IMR-90 (cell line): ENCODE measurements around the gene NKIRAS1. TPM values are rescaled to one million over a fixed set of nuclear protein-coding genes. Genes with fewer than 3 reads are reported as not detected.

Experiments
- ATAC-seq: fragments of 200-7000 bp; cut with Tn5 transposase; 2 replicates; pipeline ENCODE4 v1.9.1; 2020; ENCODE audit warnings: low read depth, mild to moderate bottlenecking, moderate library complexity
- BruUV-seq: library from RNA; stranded (reverse); fragments of 400-500 nt; replicated peaks from 2 replicates; lab custom pipeline; 2021; lab: Mats Ljungman, UMichigan
- CTCF ChIA-PET: fragments of 300-600 bp; formaldehyde crosslinking; extraction: SDS; loops from one replicate; lab custom pipeline; 2021; ENCODE audit warnings: antibody characterized with exemption; lab: Yijun Ruan, JAX
- POLR2A ChIA-PET: fragments of 300-600 bp; sonication (Branson Sonifier 250); formaldehyde crosslinking; loops from one replicate; lab custom pipeline; 2022; ENCODE audit warnings: antibody characterized with exemption; ENCODE audit not compliant: unreplicated experiment; lab: Charles Lee
- DNase-seq: peaks from one replicate; pipeline ENCODE4 v3.0.0; 2013
- H2AFZ ChIP-seq: replicated peaks from 2 replicates; pipeline ENCODE3; 2013; ENCODE audit warnings: low read length, mild to moderate bottlenecking; ENCODE audit not compliant: poor library complexity
- H2AK5ac ChIP-seq: 2 replicates; pipeline ENCODE4 v1.6.1; 2013; ENCODE audit warnings: low read depth, low read length, inconsistent platforms
- H2AK9ac ChIP-seq: replicated peaks from 2 replicates; pipeline ENCODE3; 2013; ENCODE audit warnings: mild to moderate bottlenecking, low read depth, low read length, moderate library complexity; ENCODE audit not compliant: poor library complexity
- H2BK120ac ChIP-seq: 2 replicates; pipeline ENCODE4 v1.6.1; 2013; ENCODE audit warnings: low read depth, low read length, inconsistent platforms
- H2BK15ac ChIP-seq: 3 replicates; pipeline ENCODE4 v1.6.1; 2013; ENCODE audit warnings: low read depth, low read length, inconsistent platforms
- H2BK20ac ChIP-seq: 2 replicates; pipeline ENCODE4 v1.6.1; 2013; ENCODE audit warnings: low read depth, mild to moderate bottlenecking, inconsistent platforms, low read length, moderate library complexity
- H2BK5ac ChIP-seq: 2 replicates; pipeline ENCODE4 v1.6.1; 2013; ENCODE audit warnings: mild to moderate bottlenecking, low read depth, low read length, inconsistent platforms; ENCODE audit not compliant: poor library complexity, severe bottlenecking
- H3K14ac ChIP-seq: replicated peaks from 2 replicates; pipeline ENCODE4 v1.6.1; 2013; ENCODE audit warnings: low read depth, low read length, inconsistent platforms
- H3K18ac ChIP-seq: 2 replicates; pipeline ENCODE4 v1.6.1; 2013; ENCODE audit warnings: low read depth, low read length, control low read depth
- H3K23ac ChIP-seq: 2 replicates; pipeline ENCODE4 v1.6.1; 2013; ENCODE audit warnings: low read depth, low read length, inconsistent platforms
- H3K27ac ChIP-seq: 2 replicates; pipeline ENCODE4 v1.5.1; 2013; ENCODE audit warnings: mild to moderate bottlenecking, control low read depth, low read length; ENCODE audit not compliant: insufficient read depth
- H3K27me3 ChIP-seq: 2 replicates; pipeline ENCODE4 v1.6.1; 2013; ENCODE audit warnings: low read length; ENCODE audit not compliant: control insufficient read depth, insufficient read depth
- H3K36me3 ChIP-seq: 2 replicates; pipeline ENCODE4 v1.6.1; 2013; ENCODE audit warnings: low read length, mixed read lengths; ENCODE audit not compliant: control insufficient read depth, insufficient read depth
- H3K4ac ChIP-seq: 2 replicates; pipeline ENCODE4 v1.6.1; 2013; ENCODE audit warnings: low read depth, low read length, inconsistent platforms
- H3K4me1 ChIP-seq: 2 replicates; pipeline ENCODE4 v1.6.1; 2013; ENCODE audit warnings: low read length, mixed read lengths; ENCODE audit not compliant: control insufficient read depth, insufficient read depth
- H3K4me2 ChIP-seq: 2 replicates; pipeline ENCODE4 v1.6.1; 2013; ENCODE audit warnings: low read depth, mild to moderate bottlenecking, control low read depth, low read length, moderate library complexity
- H3K4me3 ChIP-seq: 2 replicates; pipeline ENCODE4 v1.5.1; 2013; ENCODE audit warnings: low read depth, mild to moderate bottlenecking, control low read depth, low read length, moderate library complexity; ENCODE audit not compliant: insufficient read depth
- H3K56ac ChIP-seq: 2 replicates; pipeline ENCODE4 v1.6.1; 2013; ENCODE audit warnings: low read length, inconsistent platforms; ENCODE audit not compliant: insufficient read depth; ENCODE audit errors: extremely low read depth
- H3K79me1 ChIP-seq, 2 experiments: 2 replicates each; pipeline ENCODE4 v1.6.1; 2013; ENCODE audit warnings: low read length in 2 of 2, inconsistent platforms in 1 of 2, low read depth in 1 of 2
- H3K9ac ChIP-seq: 2 replicates; pipeline ENCODE4 v1.6.1; 2013; ENCODE audit warnings: low read depth, low read length, control low read depth
- H3K9me1 ChIP-seq: 2 replicates; pipeline ENCODE4 v1.6.1; 2013; ENCODE audit warnings: low read length, inconsistent platforms; ENCODE audit not compliant: insufficient read depth
- H3K9me3 ChIP-seq: 2 replicates; pipeline ENCODE4 v1.6.1; 2013; ENCODE audit warnings: low read length; ENCODE audit not compliant: control insufficient read depth, insufficient read depth
- H4K20me1 ChIP-seq: 2 replicates; pipeline ENCODE4 v1.6.1; 2013; ENCODE audit warnings: low read length, inconsistent platforms; ENCODE audit not compliant: insufficient read depth
- H4K5ac ChIP-seq: 2 replicates; pipeline ENCODE4 v1.6.1; 2013; ENCODE audit warnings: mild to moderate bottlenecking, low read depth, low read length, control low read depth
- H4K8ac ChIP-seq, 2 experiments: 2 replicates each; pipeline ENCODE4 v1.6.1; 2013; ENCODE audit warnings: low read depth in 2 of 2, low read length in 2 of 2, control low read depth in 1 of 2, inconsistent platforms in 1 of 2
- H4K91ac ChIP-seq: 2 replicates; pipeline ENCODE4 v1.6.1; 2013; ENCODE audit warnings: low read depth, low read length, inconsistent platforms; ENCODE audit not compliant: insufficient read depth
- CEBPB ChIP-seq: IDR thresholded peaks from 2 replicates; pipeline ENCODE4 v1.6.1; 2012; ENCODE audit warnings: low read depth, low read length, improper control_type of control experiment
- CHD1 ChIP-seq: IDR thresholded peaks from 2 replicates; pipeline ENCODE4 v1.6.1; 2012; ENCODE audit warnings: low read depth, low read length, improper control_type of control experiment
- CTCF ChIP-seq: conservative IDR thresholded peaks from 2 replicates; pipeline ENCODE4 v1.5.1; 2012; ENCODE audit warnings: mild to moderate bottlenecking, low read depth, low read length, improper control_type of control experiment
- ELK1 ChIP-seq: fragments of 150-350 bp; IDR thresholded peaks from 2 replicates; pipeline ENCODE4 v1.6.1; 2016; ENCODE audit warnings: low read depth, mild to moderate bottlenecking, low read length, moderate library complexity, borderline replicate concordance
- FOS ChIP-seq: fragments of 150-350 bp; IDR thresholded peaks from 2 replicates; pipeline ENCODE4 v1.6.1; 2016; ENCODE audit warnings: low read depth, low read length
- MAFK ChIP-seq: IDR thresholded peaks from 2 replicates; pipeline ENCODE4 v1.6.1; 2012; ENCODE audit warnings: low read depth, low read length, improper control_type of control experiment
- MAZ ChIP-seq: IDR thresholded peaks from 2 replicates; pipeline ENCODE4 v1.6.1; 2012; ENCODE audit warnings: low read depth, mild to moderate bottlenecking, low read length, improper control_type of control experiment, moderate library complexity, borderline replicate concordance
- NFE2L2 ChIP-seq: fragments of 150-350 bp; IDR thresholded peaks from 2 replicates; pipeline ENCODE4 v1.6.1; 2016; ENCODE audit warnings: low read depth, mild to moderate bottlenecking, low read length
- RCOR1 ChIP-seq: IDR thresholded peaks from 2 replicates; pipeline ENCODE4 v1.6.1; 2012; ENCODE audit warnings: mild to moderate bottlenecking, low read length, improper control_type of control experiment; ENCODE audit not compliant: insufficient replicate concordance
- RFX5 ChIP-seq: IDR thresholded peaks from 2 replicates; pipeline ENCODE4 v1.8.0; 2012; ENCODE audit warnings: low read depth, mild to moderate bottlenecking, low read length, moderate library complexity
- SMC3 ChIP-seq: fragments of 150-350 bp; IDR thresholded peaks from 2 replicates; pipeline ENCODE4 v1.6.1; 2016; ENCODE audit warnings: low read depth, mild to moderate bottlenecking, antibody characterized with exemption, low read length, moderate library complexity
- USF2 ChIP-seq: fragments of 150-350 bp; IDR thresholded peaks from 2 replicates; pipeline ENCODE4 v1.6.1; 2017; ENCODE audit warnings: mild to moderate bottlenecking, antibody characterized with exemption, low read length, low read depth
- WGBS, 2 experiments: methylation state at CpG; one replicate each; pipeline versions ENCODE4 v1.1.5 to v1.1.7; 2013; ENCODE audit warnings: missing lambda C conversion rate in 2 of 2; ENCODE audit not compliant: insufficient read length in 1 of 2; ENCODE audit errors: extremely low coverage in 2 of 2; 5-methylcytosine and 5-hydroxymethylcytosine counted together
- dilution Hi-C: fragments of 300-500 bp; cut with HindIII; formaldehyde crosslinking; loops from one replicate; pipeline ENCODE4 v1.14.3; 2018; ENCODE audit warnings: low sequenced_read_pairs; ENCODE audit not compliant: unreplicated experiment
- in situ Hi-C: fragments of 300-500 bp; cut with MboI; formaldehyde crosslinking; loops from 3 replicates; pipeline ENCODE4 v1.14.3; 2019; ENCODE audit warnings: low sequenced_read_pairs, inconsistent platforms, mixed read lengths
- intact Hi-C: fragments of 100-400 bp; cut with micrococcal nuclease; formaldehyde crosslinking; loops from 2 replicates; pipeline ENCODE4 v1.10.0; 2022
- polyA plus RNA-seq, 3 experiments: library from polyadenylated mRNA; depleted of rRNA; stranded (reverse); fragments of >200 nt; gene quantifications; 2 replicates each; pipeline ENCODE4 v1.2.3, GENCODE V29; 2012; ENCODE audit warnings: low replicate concordance in 1 of 3
- total RNA-seq: library from RNA; depleted of rRNA; stranded (reverse); fragments of >200 nt; gene quantifications from 2 replicates; pipeline ENCODE4 v1.2.3, GENCODE V29; 2012

Gene NKIRAS1
- total and polyA plus RNA-seq, 2 of the 4 experiments (the other 2 are of a cell fraction): 6.1 to 6.8 TPM

GRCh38 chr3:23874359-23875112, 42.3 kb downstream of the NKIRAS1 start:
- WGBS, 2 experiments: 80% methylated on average over 1 of the region's 6 CpGs; no CpG with 5 or more reads in 1 of the 2 experiments
- intact Hi-C loops (loop anchor here (1.0 to 10.0 kb wide), 3 partner anchors 160 to 670 kb away; partner anchors contain the start of gene UBE2E2), in situ Hi-C loops (loop anchor here (25.0 kb wide), 2 partner anchors 363 to 813 kb away; no protein-coding TSS in a partner anchor), dilution Hi-C loops (no loop called here)
- H4K5ac ChIP-seq: peak overlapping the region; percentile 72
- BruUV-seq: no TSS peak
- H2BK5ac ChIP-seq: peak overlapping the region; percentile 88
- H3K27me3 ChIP-seq: no peaks in the 10 kb centered on the region
- peak overlapping the region; percentile 49; the same call in 1 of the 3 replicates for H2BK15ac ChIP-seq
- DNase-seq (peak; percentile 87), ATAC-seq (peak; percentile 89)
- H3K27ac ChIP-seq: peak overlapping the region; percentile 72
- POLR2A ChIA-PET: interaction anchor here (0.6 to 0.7 kb wide), 2 partner anchors 63 to 70 kb away, joined by 3 read pairs; no protein-coding TSS in a partner anchor
- H3K4me3 ChIP-seq: no peak overlapping the region
- H3K14ac ChIP-seq: peak overlapping the region; percentile 67; the same call in 1 of the 2 replicates
- H4K20me1 ChIP-seq: peaks cover 48% of the 10 kb centered on the region
- H2AK9ac ChIP-seq: no peak overlapping the region
- H4K91ac ChIP-seq: no peak overlapping the region
- H2BK20ac ChIP-seq: 0 out of 2 replicates have a peak overlapping the region, but pooled peaks have one; percentile 13
- H3K23ac ChIP-seq: peak overlapping the region; percentile 53
- H3K4me1 ChIP-seq: peaks cover 16% of the 10 kb centered on the region
- no peak overlapping the region for H2AFZ ChIP-seq
- peak overlapping the region in 1 of 2 experiments; percentile 77; a peak in 3 of 4 replicates for H4K8ac ChIP-seq
- peak overlapping the region; percentile 58 for H2BK120ac ChIP-seq
- H3K36me3 ChIP-seq: no peaks in the 10 kb centered on the region
- no peak overlapping the region for H3K9ac ChIP-seq
- no peaks in the 10 kb centered on the region for H3K9me3 ChIP-seq
- peaks cover 24 to 70% of the 10 kb centered on the region in 2 experiments for H3K79me1 ChIP-seq
- CTCF ChIA-PET: interaction anchor here (0.6 to 0.9 kb wide), 3 partner anchors 49 to 1041 kb away, joined by 3 to 4 read pairs (median 3); no protein-coding TSS in a partner anchor
- H3K4me2 ChIP-seq: peak overlapping the region; percentile 76
- peak overlapping the region; percentile 90 for H3K18ac ChIP-seq
- no peak overlapping the region for H3K56ac ChIP-seq
- peaks cover 5% of the 10 kb centered on the region for H3K9me1 ChIP-seq
- H3K4ac ChIP-seq: peak overlapping the region; percentile 67
- H2AK5ac ChIP-seq: peak overlapping the region; percentile 81
- no peak for TF ChIP-seq NFE2L2
- no peak for TF ChIP-seq RFX5
- TF ChIP-seq ELK1: no peak
- peak; percentile 2; the same call in 1 of the 2 replicates for TF ChIP-seq CEBPB
- peak; percentile 40; the same call in 1 of the 2 replicates for TF ChIP-seq FOS
- TF ChIP-seq MAZ: no peak
- TF ChIP-seq MAFK: no peak
- TF ChIP-seq SMC3: no peak
- TF ChIP-seq USF2: no peak
- TF ChIP-seq CTCF: no peak
- TF ChIP-seq RCOR1: no peak
- no peak for TF ChIP-seq CHD1
